H1 (cell line): ENCODE results near the gene CCNE1. TPM values are rescaled to one million over a fixed set of nuclear protein-coding genes. Genes with fewer than 3 reads are reported as not detected.

Experiments
- CTCF ChIA-PET: fragments of 300-600 bp; sonication (Branson Sonifier 250); formaldehyde crosslinking; loops from one replicate; lab custom pipeline; 2021; ENCODE audit not compliant: partially characterized antibody; lab: Charles Lee
- POLR2A ChIA-PET: fragments of 300-600 bp; sonication (Branson Sonifier 250); formaldehyde crosslinking; loops from one replicate; lab custom pipeline; 2021; ENCODE audit warnings: inconsistent platforms; ENCODE audit not compliant: partially characterized antibody; lab: Charles Lee
- DNase-seq, 2 experiments: peaks; one replicate each; pipeline versions ENCODE4 v3.0.0 to v3.0.0-alpha.2; 2010 to 2022; ENCODE audit warnings: low spot score in 2 of 2, low read depth in 1 of 2, mixed read lengths in 1 of 2
- FAIRE-seq: peaks from 2 replicates; lab custom pipeline; 2011; peaks lifted over from hg19 to GRCh38; lab: Jason Lieb, UNC
- H2AFZ ChIP-seq: 2 replicates; pipeline ENCODE4 v1.8.1; 2012; ENCODE audit warnings: low read length, inconsistent platforms
- H2AK5ac ChIP-seq: 2 replicates; pipeline ENCODE4 v1.6.1; 2013; ENCODE audit warnings: low read depth, low read length
- H2BK120ac ChIP-seq: replicated peaks from 2 replicates; pipeline ENCODE3; 2013; ENCODE audit warnings: low read depth, low read length, inconsistent platforms
- H2BK12ac ChIP-seq: 2 replicates; pipeline ENCODE4 v1.6.1; 2013; ENCODE audit warnings: low read depth, low read length
- H2BK15ac ChIP-seq: 2 replicates; pipeline ENCODE4 v1.6.1; 2013; ENCODE audit warnings: low read length
- H2BK20ac ChIP-seq: 2 replicates; pipeline ENCODE4 v1.6.1; 2013; ENCODE audit warnings: low read length
- H2BK5ac ChIP-seq: 2 replicates; pipeline ENCODE4 v1.6.1; 2013; ENCODE audit warnings: low read depth, low read length
- H3K14ac ChIP-seq: 2 replicates; pipeline ENCODE4 v1.6.1; 2013; ENCODE audit warnings: inconsistent platforms; ENCODE audit not compliant: insufficient read length
- H3K18ac ChIP-seq: 2 replicates; pipeline ENCODE4 v1.6.1; 2013; ENCODE audit warnings: low read length; ENCODE audit errors: extremely low read depth
- H3K23ac ChIP-seq: 2 replicates; pipeline ENCODE4 v1.6.1; 2013; ENCODE audit warnings: inconsistent platforms; ENCODE audit not compliant: insufficient read length
- H3K23me2 ChIP-seq: 2 replicates; pipeline ENCODE4 v1.6.1; 2013; ENCODE audit warnings: low read depth, low read length
- H3K27ac ChIP-seq: 2 replicates; pipeline ENCODE4 v1.6.1; 2011; ENCODE audit warnings: low read depth, low read length, inconsistent platforms
- H3K27me3 ChIP-seq, 4 experiments: replicated peaks in 1 of 4; 1 replicate in 1 of 4; 2 replicates in 3 of 4; pipeline versions ENCODE4 v1.6.1 to v1.8.1; 2011 to 2013; ENCODE audit warnings: low read length in 3 of 4, mild to moderate bottlenecking in 3 of 4, inconsistent platforms in 2 of 4, mixed read lengths in 2 of 4, moderate library complexity in 1 of 4; ENCODE audit not compliant: control insufficient read depth in 3 of 4, insufficient read depth in 3 of 4; ENCODE audit errors: extremely low read depth in 1 of 4
- H3K36me3 ChIP-seq, 4 experiments: 2 replicates each; pipeline versions ENCODE4 v1.6.1 to v1.8.1; 2011 to 2013; ENCODE audit warnings: mild to moderate bottlenecking in 4 of 4, low read length in 3 of 4, moderate library complexity in 2 of 4, control low read depth in 1 of 4, inconsistent platforms in 1 of 4; ENCODE audit not compliant: insufficient read depth in 4 of 4, control insufficient read depth in 2 of 4
- H3K4ac ChIP-seq: replicated peaks from 2 replicates; pipeline ENCODE3; 2013; ENCODE audit warnings: low read length, low read depth, mixed read lengths, inconsistent platforms; ENCODE audit not compliant: insufficient read length
- H3K4me1 ChIP-seq, 4 experiments: replicated peaks in 1 of 4; 1 replicate in 1 of 4; 2 replicates in 3 of 4; pipeline versions ENCODE4 v1.6.1 to v1.8.1; 2011 to 2013; ENCODE audit warnings: low read length in 3 of 4, inconsistent platforms in 2 of 4, mixed read lengths in 1 of 4; ENCODE audit not compliant: insufficient read depth in 4 of 4, control insufficient read depth in 3 of 4
- H3K4me2 ChIP-seq, 2 experiments: 2 replicates each; pipeline versions ENCODE4 v1.6.1 to v1.8.1; 2011 to 2013; ENCODE audit warnings: low read depth in 2 of 2, low read length in 2 of 2, control low read depth in 1 of 2, inconsistent platforms in 1 of 2, mild to moderate bottlenecking in 1 of 2; ENCODE audit not compliant: insufficient read depth in 1 of 2
- H3K4me3 ChIP-seq, 4 experiments: fragments of 200-600, 300-600 bp in 1 of 4; sonication (generic), shearing (Covaris generic), sonication (Bioruptor Twin) in 1 of 4; 2 replicates each; pipeline versions ENCODE4 v1.5.1 to v1.8.1; 2011 to 2016; ENCODE audit warnings: low read length in 4 of 4, low read depth in 3 of 4, control low read depth in 2 of 4, inconsistent platforms in 2 of 4, mild to moderate bottlenecking in 2 of 4, mixed read lengths in 1 of 4, moderate library complexity in 1 of 4; ENCODE audit not compliant: insufficient read depth in 2 of 4; ENCODE audit errors: extremely low read depth in 1 of 4
- H3K56ac ChIP-seq: replicated peaks from 2 replicates; pipeline ENCODE3; 2013; ENCODE audit warnings: low read depth, mild to moderate bottlenecking, mixed read lengths, low read length, inconsistent platforms; ENCODE audit not compliant: insufficient read length
- H3K79me1 ChIP-seq: 2 replicates; pipeline ENCODE4 v1.6.1; 2013; ENCODE audit warnings: low read depth, low read length, control low read depth
- H3K79me2 ChIP-seq, 2 experiments: 2 replicates each; pipeline versions ENCODE4 v1.6.1 to v1.8.1; 2012 to 2013; ENCODE audit warnings: low read length in 2 of 2, mild to moderate bottlenecking in 2 of 2, inconsistent platforms in 1 of 2; ENCODE audit not compliant: insufficient read depth in 2 of 2, control insufficient read depth in 1 of 2
- H3K9ac ChIP-seq, 4 experiments: replicated peaks in 1 of 4; 1 replicate in 1 of 4; 2 replicates in 3 of 4; pipeline versions ENCODE4 v1.6.1 to v1.8.1; 2011 to 2013; ENCODE audit warnings: low read depth in 3 of 4, low read length in 3 of 4, control low read depth in 2 of 4, mild to moderate bottlenecking in 2 of 4, moderate library complexity in 2 of 4, inconsistent platforms in 1 of 4; ENCODE audit errors: extremely low read depth in 1 of 4
- H3K9me3 ChIP-seq, 2 experiments: 2 replicates each; pipeline versions ENCODE4 v1.6.1 to v1.8.1; 2012 to 2013; ENCODE audit warnings: mild to moderate bottlenecking in 2 of 2, moderate library complexity in 2 of 2, control low read depth in 1 of 2, inconsistent platforms in 1 of 2, low read depth in 1 of 2, low read length in 1 of 2, mixed read lengths in 1 of 2; ENCODE audit not compliant: insufficient read depth in 2 of 2
- H4K20me1 ChIP-seq, 2 experiments: replicated peaks in 1 of 2; 2 replicates each; pipeline versions ENCODE3 to v1.8.1; 2011 to 2013; ENCODE audit warnings: inconsistent platforms in 2 of 2, low read length in 2 of 2, mild to moderate bottlenecking in 1 of 2; ENCODE audit not compliant: insufficient read depth in 2 of 2, control insufficient read depth in 1 of 2
- H4K5ac ChIP-seq: 2 replicates; pipeline ENCODE4 v1.6.1; 2013; ENCODE audit warnings: low read length, low read depth, mixed read lengths, inconsistent platforms; ENCODE audit not compliant: insufficient read length
- H4K8ac ChIP-seq: 2 replicates; pipeline ENCODE4 v1.8.0; 2013; ENCODE audit warnings: mild to moderate bottlenecking, moderate library complexity, low read length, inconsistent platforms; ENCODE audit not compliant: insufficient read depth; ENCODE audit errors: extremely low read depth
- H4K91ac ChIP-seq: replicated peaks from 2 replicates; pipeline ENCODE3; 2013; ENCODE audit warnings: low read length, mixed read lengths, inconsistent platforms; ENCODE audit not compliant: insufficient read length
- WGBS, 2 experiments: shearing (Covaris generic) in 1 of 2; methylation state at CpG; one replicate each; pipeline versions ENCODE4 v1.1.6 to v1.1.7; 2013 to 2015; ENCODE audit warnings: low lambda C conversion rate in 2 of 2, mixed read lengths in 2 of 2, inconsistent platforms in 1 of 2, low coverage in 1 of 2, missing lambda C conversion rate in 1 of 2; ENCODE audit not compliant: insufficient replicate concordance in 2 of 2, insufficient coverage in 1 of 2, insufficient read length in 1 of 2; ENCODE audit errors: extremely low coverage in 1 of 2, missing lambda C conversion rate in 1 of 2; 5-methylcytosine and 5-hydroxymethylcytosine counted together
- polyA plus RNA-seq, 7 experiments: library from polyadenylated mRNA; depleted of rRNA in 3 of 7; stranded (reverse) in 5 of 7; unstranded in 2 of 7; fragments of >200 nt in 5 of 7; fragments of 200-250 nt in 2 of 7; gene quantifications; 1 replicate in 5 of 7; 2 replicates in 1 of 7; 4 replicates in 1 of 7; pipeline versions ENCODE4 v1.2.1 to v1.2.3, GENCODE V29; 2011 to 2013; ENCODE audit warnings: missing spikeins in 2 of 7, mixed read lengths in 2 of 7
- total RNA-seq: library from RNA; stranded (reverse); fragmentation: NEBNext Ultra II Directional; extraction: Animal tissue kit (Norgen Biotek cat#: 25700); gene quantifications from 2 replicates; pipeline ENCODE4 v1.2.1, GENCODE V29; 2021

The CCNE1 gene
- total and polyA plus RNA-seq, 2 of the 8 experiments (the other 6 are each of a cell fraction or from before 2014, with no cell fraction given): 43.2 to 44.6 TPM

- no peaks in the 10 kb centered on the region for H3K9me3 ChIP-seq
- no peaks in the 10 kb centered on the region for H3K4me1 ChIP-seq
- FAIRE-seq (no peak), DNase-seq (no peak)
- H2AFZ ChIP-seq: no peak overlapping the region
- WGBS, 2 experiments: 90% methylated on average over 5 of the region's 9 CpGs; no CpG with 5 or more reads in 1 of the 2 experiments
- no peaks in the 10 kb centered on the region for H3K36me3 ChIP-seq
- no peaks in the 10 kb centered on the region for H3K27me3 ChIP-seq
- H3K79me2 ChIP-seq: no peaks in the 10 kb centered on the region
- no peak overlapping the region for H3K9ac ChIP-seq
- no peaks in the 10 kb centered on the region for H3K79me1 ChIP-seq
- POLR2A ChIA-PET: interaction anchor here (3.0 kb wide), 1 partner anchor 9 kb away, joined by 9 read pairs; no protein-coding TSS in a partner anchor
- H4K91ac ChIP-seq: no peak overlapping the region
- H2BK12ac ChIP-seq: no peak overlapping the region
- H3K27ac ChIP-seq: no peak overlapping the region
- H2BK5ac ChIP-seq: no peak overlapping the region
- H2BK15ac ChIP-seq: no peak overlapping the region
- H2BK120ac ChIP-seq: no peak overlapping the region
- H3K18ac ChIP-seq: no peak overlapping the region
- no peak overlapping the region for H3K56ac ChIP-seq
- H3K4me3 ChIP-seq: no peak overlapping the region
- H2BK20ac ChIP-seq: no peak overlapping the region
- CTCF ChIA-PET: interaction anchor here (0.9 to 1.4 kb wide), 3 partner anchors 13 to 25 kb away, joined by 3 read pairs; no protein-coding TSS in a partner anchor
- H3K4ac ChIP-seq: no peak overlapping the region
- no peak overlapping the region for H2AK5ac ChIP-seq
- H3K4me2 ChIP-seq: no peak overlapping the region
- no peaks in the 10 kb centered on the region for H4K20me1 ChIP-seq
- no peaks in the 10 kb centered on the region; the same call in 1 of the 2 replicates for H3K23me2 ChIP-seq
- no peak overlapping the region for H3K23ac ChIP-seq
- H4K8ac ChIP-seq: no peak overlapping the region
- no peak overlapping the region for H4K5ac ChIP-seq
- H3K14ac ChIP-seq: no peak overlapping the region
These were observed 21.0 kb downstream of the CCNE1 start for GRCh38 chr19:29832801-29833200.
